Left forelimb (tissue), 1 donor: ENCODE data around the gene CAPN9.
A peak's percentile ranks its signal among the peaks of the same experiment; 100 is the strongest.

Experiments
- DNase-seq: peaks from one replicate; pipeline ENCODE4 v3.0.0-alpha.2; 2018; ENCODE audit warnings: low spot score

CAPN9 gene

DNA sequence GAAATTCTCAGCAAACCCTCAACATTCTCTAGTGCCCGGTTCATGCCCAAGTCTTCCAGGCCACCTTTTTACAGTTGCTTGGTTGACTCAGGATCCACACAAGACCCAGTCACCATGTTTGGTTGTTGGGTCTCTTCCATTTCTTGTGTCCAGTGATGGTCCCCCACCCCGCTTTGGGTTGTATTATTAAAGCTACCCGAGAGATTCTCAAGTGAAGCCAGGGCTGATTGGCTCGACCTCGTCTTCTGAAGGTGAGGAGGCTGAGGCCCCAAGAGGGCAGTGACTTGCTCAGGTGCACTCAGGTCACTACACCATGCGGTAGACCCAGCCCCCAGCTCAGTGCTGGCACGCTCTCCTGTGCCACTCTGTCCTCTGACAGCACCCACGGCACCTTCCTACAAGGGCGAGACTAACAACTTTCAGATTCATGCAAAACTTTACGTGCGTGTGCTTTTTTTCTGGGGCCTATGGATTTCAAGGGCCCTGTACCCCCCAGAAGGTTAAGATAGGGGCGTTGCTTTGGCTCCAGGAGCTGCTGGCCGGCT lies 50.3 kb downstream of the CAPN9 start:
- no peak for DNase-seq

DNA sequence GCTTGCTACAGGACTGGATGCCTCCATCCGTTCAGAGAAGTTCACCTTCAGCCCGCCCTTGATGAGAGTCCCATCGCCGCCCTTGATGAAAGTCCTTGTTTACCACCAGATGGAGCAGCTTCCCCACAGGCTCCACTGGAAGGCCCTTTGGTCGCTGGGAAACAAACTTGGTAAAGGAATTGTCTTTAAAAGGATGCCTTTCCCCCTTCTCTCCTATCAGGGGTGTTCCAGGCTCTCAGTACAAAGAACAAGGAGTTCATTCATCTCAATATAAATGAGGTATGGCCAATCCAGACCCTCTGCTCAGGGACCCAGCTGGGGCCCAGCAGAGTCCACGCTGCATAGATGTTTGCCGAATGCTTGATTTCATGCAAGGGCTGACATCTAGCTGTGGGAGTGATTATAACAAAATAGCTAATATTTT lies 50.8 kb downstream of the CAPN9 start:
- peak; percentile 79 for DNase-seq

DNA sequence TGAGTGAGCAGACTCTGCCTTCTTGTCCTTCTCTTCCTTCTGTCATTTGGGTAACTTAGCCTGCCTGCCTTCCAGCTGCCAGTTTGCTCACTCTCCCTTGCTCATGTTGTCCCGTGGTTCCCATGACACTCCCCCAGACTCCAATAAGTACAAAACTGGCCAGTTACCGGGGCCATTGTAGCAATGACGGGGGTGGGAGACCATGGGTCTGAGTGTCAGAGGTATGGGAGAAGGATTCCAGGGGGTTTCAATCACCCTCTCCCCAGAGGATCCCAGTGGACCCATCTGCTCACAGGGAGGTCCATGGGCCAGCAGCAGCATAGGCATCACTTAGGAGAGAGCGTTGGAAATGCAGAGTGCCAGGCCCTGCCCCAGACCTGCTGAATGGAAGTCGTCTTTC lies 51.3 kb downstream of the CAPN9 start:
- DNase-seq = peak; percentile 44

DNA sequence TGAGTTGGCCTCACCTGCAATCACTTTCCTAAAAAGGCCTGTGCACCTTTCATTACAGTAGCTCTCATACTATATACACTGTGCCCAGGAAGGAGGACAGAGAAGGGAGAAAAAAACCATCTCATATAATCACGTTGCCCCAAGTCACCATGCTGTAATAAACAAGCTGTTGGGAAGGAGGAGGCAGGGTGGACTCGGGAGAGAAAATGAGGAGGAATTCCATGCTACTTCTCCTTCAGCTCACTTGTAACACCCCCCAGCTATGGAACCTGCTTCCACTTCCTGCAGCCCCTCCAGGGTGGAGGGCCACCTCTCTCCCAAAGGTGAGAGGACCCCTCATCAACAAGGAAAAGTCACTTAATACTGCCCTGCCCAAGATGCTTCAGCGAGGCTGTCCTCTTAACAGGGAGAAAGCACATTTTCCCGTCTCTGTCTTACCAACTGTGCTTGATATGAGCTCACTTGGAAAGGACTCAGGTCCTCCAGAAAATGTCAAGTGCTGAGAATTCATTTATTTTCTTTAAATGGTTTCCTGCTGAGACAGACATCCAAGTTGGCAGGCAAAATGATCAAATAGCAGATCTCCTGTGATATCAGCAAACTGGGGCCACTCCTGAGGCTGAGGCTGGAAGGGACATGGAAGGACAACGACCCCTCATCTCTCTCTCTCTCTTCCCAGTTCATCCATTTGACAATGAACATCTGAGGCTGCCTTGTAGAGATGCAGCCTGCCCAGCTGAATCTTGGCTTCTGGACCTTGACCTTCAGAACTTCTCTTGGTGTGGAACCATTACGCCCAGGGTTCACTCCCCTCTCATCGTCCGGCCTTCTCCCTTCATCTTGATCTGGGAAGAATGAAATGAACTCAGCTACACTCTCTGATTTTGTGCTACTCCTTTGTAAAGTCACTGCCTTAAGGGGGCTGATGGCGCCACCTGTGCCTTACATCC lies 54.0 kb downstream of the CAPN9 start:
- DNase-seq = peak; percentile 9

DNA sequence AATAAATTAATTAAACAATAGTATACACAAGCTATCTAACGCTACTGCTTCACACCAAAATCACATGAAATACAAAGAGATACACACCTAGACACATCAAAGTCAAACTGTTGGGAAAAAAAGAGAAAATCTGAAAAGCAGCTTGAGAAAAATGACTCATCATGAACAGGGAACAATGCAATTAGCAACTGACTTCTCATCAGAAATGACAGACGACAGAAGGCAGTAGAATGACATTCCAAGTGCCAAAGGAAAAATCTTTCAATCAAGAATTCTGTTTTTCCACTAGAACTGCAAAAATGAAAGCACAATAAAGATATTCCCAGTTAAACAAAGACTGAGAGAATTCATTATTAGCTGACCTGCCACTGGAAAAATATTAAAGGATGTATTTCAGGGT lies 57.2 kb downstream of the CAPN9 start:
- no peak for DNase-seq

DNA sequence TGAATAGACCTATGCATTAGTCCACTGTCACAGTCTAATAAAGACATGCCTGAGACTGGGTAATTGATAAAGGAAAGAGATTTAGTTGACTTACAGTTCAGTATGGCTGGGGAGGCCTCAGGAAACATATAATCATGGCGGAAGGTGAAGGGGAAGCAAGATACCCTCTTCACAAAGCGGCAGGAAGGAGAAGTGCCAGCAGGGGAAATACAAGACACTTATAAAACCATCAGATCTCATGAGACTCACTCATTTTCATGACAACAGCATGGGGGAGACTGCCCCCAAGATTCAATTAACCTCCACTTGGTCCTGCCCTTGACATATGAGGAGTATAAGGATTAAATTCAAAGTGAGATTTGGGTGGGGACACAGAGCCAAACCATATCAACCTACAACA lies 59.4 kb downstream of the CAPN9 start:
- DNase-seq = no peak

DNA sequence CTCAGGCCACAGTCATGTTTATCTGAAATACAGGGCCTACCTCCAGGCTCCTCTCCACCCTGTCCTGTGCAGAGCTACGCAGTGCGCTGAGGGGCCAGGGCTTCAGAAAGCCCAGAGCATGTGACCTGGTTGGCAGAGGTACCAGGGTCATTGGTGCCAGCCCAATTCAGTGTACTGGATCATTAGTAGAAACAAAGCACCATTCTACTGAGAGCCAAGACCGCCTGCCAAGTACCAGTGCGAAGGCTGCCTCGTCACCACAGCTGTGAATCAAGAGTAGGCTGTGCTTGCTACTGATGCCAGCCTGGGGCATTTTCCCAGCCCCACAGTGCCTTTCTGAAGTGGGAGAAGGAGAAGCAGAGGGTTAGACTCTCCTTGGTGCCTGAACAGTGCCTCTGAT lies 59.8 kb downstream of the CAPN9 start:
- DNase-seq = peak; percentile 65

DNA sequence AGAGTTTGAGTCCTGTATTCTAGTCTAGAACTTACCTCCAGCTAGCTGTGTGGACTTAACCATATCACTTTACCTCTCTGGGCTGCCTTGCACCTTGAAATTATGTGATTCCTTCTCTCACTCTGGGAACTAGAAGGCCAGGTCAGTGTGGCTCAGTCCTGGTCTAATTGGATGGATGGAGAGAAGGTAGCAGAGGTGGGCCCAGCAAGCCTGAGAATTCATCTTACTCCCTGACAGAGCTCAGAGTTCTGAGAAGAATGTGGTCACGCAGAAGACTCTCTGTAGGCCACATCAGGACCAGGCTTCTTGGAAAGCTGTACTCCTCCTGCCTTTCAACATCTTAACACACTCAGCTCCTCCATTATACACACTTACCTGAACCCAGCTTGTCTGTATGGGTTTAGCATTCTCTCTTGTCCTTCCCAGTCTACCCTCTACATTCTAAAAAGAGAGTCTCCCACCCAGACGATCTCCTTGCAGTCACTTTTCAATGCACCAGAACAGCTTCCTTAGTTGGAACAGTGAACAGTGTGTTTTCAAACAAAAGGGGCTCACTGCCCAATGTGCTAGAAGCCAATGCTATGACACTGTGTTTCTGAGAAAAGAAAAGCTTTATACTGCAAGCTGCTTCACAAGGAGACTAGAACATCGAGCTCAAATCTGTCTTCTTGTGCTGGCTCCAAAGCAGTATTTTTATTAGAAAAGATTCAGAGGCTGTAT lies 60.5 kb downstream of the CAPN9 start:
- peak; percentile 56 for DNase-seq

DNA sequence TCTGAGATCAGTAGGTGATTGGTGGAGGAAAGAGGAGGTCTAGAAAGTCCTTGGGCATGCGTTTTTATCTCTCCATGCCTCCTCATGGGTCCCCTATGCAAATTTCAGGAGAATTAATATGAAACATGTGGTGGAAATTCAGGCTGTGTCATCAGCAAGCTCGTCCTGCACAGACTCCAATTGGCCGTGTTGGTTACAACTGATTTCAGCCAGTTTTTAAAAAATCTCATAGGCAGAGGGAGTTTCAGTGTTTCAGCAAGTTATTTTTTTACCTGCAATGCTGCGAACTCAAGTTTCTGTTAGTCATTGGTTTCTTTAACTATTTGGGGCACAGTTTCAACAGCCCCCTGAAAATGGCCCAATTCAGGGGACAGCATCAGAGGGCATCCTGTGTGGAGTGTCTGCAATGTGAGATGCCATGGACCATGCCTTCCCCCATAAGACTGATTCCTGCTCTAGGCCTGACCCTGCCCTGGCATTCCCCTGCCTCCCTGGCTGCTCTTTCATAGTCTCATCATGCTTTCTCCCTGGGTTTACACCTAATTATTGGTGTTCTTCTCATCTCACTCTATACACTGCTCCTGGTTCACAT lies 61.2 kb downstream of the CAPN9 start:
- peak; percentile 62 for DNase-seq

DNA sequence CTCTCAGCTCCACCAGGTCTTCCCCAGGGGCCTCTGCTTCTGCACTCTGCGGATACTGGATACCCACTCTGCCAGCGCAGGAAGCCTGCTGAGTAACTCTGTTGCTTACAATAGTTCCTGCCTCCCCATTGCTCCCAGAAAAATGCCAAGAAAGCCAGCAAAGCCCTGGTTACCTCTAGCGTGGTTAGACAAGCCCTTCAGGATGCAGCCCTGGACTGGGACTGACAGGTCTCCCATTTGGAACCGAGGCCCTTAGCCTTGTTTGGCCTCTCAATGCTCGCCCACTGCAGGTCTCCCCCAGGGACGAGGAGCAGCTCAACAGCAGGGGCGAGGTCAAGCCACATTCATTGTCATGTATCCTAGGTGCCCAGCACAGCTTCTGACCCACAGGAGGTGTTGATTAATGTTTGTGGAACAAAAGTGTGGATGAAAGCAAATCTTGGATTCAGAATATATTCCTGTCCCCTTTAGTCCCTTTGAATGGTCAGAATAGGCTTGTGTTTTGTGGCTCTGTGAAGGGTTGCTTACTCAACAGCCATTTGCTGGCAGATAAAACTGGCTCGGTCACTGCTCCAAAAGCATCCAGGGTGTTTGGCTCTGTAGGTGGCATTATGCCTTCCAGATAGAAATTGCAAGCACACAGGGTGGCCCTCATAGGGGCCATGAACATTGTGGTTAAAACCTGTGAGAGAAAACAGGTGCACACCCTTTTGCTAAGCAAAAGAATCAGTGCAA lies 62.2 kb downstream of the CAPN9 start:
- peak; percentile 26 for DNase-seq

DNA sequence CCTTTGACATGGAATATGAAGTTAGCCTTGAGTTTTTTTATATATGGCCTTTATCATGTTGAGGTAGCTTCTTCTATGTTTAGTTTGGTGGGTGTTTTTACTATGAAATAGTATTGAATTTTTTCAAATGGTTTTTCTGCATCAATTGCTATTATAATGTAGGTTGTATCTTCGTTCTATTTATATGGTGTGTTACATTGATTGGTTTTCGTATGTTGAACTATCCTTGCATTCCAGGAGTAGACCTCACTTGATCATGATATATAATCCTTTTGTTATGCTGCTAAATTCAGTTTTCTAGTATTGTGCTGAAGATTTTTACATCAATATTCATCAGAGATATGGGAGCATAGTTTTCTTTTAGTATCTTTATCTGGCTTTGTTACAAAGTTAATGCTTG lies 65.4 kb downstream of the CAPN9 start:
- no peak for DNase-seq

DNA sequence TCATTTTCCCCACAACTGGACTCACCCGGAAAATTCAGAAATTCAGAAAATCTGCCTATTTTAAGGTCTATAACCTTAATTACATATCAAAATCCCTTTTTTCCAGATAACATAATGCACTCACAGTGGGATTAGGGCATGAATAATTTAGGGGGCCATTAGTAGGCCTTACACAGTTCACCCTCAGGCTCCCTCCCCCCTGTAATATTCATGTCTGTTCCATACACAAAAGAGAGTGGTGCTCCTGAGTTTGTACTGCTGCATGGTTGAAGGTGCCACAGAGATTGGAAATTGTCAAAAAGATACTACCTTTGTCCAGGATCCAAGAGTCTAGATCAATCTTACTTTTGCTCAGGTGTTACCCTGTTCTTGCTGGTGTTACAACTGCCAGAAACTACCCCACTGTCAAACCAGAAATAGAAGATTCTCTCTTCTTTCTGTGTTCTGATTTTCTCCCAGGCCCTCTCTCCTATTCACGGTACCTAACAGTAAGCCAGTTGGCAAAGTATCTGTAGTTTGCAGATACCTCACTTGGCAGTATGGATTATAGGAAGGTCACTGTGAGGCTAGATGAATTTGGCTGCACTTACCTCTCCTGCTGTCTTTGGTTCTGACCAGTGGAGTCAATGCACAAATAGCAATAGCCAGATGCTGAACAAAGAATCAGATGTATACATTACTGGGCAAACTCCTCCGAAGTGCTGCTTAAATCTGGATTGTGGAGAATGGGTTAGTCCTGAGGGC lies 67.9 kb downstream of the CAPN9 start:
- peak; percentile 30 for DNase-seq

DNA sequence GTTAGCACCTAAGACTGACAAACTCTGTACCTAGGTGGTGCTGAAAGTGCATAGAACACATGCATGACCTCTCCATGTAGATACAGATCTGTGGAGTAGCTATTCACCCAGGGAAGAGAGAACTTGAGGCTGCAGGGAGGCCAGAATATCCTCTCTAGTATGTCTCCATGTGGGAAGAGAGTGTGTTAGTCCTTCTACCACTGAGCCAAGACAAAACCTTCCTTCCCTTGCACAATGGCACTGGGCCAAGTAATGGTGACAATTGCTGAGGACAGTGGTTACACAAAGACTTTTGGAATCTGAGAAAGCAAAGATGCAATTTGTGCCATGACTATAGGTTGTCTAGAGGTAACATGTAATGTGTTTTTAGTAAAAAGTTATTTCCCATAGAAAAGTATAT lies 68.8 kb downstream of the CAPN9 start:
- peak; percentile 15 for DNase-seq

DNA sequence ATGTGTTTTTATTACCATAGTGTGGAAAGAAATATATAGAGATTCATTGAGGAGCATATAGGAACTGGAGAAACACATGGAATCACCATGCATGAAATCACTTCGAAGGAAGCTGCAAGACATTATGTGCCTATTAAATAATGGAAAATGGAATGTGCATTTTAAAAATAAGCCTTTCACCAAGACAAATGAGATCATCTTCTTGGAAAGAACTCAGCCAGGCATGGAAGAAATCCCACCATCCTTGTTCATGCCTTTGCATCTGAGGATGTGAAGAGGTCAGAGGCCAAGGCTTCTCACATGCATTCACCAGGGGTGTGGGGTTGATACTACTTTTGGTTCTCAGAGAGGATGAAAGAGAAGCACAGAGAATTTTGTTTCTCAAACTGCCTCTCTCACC lies 71.2 kb downstream of the CAPN9 start:
- DNase-seq = peak; percentile 26

DNA sequence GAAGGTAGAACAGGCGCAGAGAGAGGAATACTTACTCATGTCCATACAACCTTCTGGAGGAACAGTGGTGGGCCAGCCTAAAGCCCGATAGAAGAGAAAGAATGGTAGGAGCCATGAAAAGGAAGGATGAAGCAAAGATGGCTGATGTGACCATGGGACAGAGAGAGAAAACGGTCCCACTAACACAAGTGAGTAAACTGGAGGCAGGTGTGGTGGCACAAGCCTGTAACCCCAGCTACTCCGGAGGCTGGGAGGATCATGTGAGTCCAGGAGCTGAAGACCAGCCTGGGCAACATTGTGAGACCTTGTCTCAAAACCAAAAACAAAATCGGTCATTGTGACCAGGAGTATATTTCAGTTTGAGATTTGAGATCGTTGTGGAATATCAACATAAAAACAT lies 71.7 kb downstream of the CAPN9 start:
- DNase-seq = peak; percentile 55

DNA sequence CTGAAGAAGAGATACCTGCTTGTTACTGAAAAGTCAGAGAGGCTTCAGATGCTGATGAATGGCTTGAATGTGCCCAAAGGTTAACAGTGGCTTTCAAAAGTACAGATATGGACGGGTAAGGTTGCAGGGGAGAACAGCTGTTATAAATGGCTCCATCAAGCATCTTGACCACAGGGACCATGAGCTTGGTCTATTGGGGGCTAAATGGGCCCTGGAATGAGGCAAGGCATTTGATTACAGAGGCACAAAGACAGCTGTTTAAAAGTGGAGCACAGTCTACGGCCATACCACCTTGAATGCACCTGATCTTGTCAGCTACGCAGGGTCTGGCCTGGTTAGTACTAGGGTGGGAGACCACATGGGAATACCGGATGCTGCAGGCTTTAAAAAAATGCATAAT lies 72.8 kb downstream of the CAPN9 start:
- peak; percentile 26 for DNase-seq

DNA sequence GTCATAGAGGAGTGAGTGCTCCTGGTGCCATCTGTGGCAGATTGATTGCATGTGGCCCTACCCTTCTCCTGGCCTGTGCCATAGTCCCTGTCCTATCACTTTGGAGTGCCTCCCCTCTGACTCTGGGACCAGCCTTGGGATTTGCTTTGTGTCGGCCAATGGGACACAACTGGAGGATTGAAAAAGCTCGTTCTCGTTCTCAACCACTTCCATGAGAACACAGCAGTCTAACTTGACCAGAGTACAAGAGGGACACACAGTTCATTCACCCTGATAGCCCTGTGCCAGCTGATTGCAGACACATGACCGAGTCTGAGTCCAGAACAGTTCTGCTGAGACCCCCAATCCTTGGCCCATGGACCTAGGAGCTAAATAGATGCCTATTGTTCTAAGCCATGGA lies 73.4 kb downstream of the CAPN9 start:
- peak; percentile 44 for DNase-seq

DNA sequence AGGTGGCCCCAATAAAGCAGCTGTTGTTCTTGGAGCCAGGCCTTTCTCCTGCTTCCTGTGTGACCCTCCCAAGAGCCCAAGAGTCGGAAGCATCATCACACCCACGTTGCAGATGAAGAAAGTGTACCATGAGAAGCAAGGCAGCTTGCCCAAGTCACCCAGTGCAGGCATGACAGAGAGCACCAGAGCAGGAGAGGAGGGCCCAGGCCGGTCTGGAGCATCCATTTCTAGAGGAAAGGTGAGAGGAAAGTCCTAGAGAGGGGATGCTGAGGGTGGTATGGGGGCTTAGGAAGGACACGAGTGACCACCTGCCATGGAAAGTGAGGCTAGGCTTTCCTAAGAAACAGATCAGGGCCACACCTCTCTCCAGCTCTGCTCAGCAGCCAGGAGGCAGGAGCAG lies 74.2 kb downstream of the CAPN9 start:
- no peak for DNase-seq

DNA sequence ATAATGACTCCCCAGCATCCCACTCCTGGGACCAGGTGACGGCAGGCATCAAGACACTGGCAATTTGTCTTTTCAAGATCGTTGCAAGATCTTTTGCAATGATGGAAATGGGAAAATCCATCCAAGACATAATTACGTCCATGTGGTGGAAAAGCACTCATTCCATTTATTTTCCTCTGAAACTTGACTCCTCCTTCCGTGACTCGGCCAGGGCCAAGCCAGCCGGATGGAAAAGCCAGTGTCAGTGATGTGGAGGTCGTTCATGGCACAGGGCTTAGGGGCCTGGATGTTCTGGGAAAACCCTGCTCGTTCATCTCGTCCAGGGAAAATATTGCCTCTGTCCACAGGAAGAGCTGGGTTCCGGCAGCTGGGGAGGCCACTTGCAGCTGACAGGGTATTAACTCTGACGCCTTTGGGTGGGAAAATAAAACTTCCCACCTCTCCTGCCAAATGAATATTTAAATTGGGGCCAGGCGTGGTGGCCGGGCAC lies 74.9 kb downstream of the CAPN9 start:
- DNase-seq = peak; percentile 82

DNA sequence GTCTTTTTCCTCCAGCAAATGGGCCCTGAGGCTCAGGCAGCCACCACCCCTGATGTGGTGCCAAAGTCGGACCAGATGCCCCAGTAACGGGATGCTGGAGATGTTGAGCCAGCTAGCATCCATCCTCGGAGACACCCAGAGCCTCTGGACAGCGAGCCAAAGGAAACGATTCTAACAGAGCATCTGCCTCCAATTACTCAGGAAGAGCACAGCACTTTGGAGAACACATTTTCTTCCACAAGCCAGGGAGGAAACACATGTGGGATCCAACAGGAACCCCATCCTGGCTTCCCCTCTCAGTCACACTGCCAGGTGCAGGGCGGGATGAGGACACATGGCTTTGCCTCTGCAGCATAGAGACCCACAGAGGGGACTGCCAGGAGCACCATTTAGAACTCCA lies 76.2 kb downstream of the CAPN9 start:
- DNase-seq = peak; percentile 78

DNA sequence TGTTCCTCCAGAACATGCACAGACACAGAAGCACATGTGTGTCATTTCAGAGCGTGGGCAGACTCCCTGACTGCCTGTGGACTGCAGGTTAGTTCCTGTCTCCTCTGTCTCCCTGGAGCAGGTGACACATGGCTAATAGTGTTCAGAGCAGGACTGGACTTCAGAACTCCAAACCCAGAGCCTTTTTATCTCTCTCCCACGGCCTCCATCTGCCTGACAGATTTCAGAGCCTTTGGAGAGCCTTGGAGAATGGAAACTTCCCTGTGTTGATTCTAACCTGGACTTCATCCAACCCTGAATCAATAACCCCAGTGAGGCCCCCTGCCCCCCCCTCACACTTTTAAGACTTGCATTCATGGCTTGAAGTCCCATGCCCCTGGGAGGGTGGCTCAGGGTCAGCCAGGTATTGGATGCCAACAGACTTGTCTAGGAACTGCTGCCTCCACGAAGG lies 76.8 kb downstream of the CAPN9 start:
- no peak for DNase-seq
